GM23338 (cell line): ENCODE data around the gene COL8A2. TPM values are rescaled to one million over a fixed set of nuclear protein-coding genes. Genes with fewer than 3 reads are reported as not detected.

Experiments used
- ATAC-seq: fragments of 200-7000 bp; cut with Tn5 transposase; 3 replicates; pipeline ENCODE4 v1.9.1; 2020
- DNase-seq: peaks from one replicate; pipeline ENCODE4 v3.0.0-alpha.2; 2015; ENCODE audit warnings: low spot score
- H2AFZ ChIP-seq: fragments of 200-600 bp; sonication (generic); 2 replicates; pipeline ENCODE4 v1.8.0; 2016; ENCODE audit warnings: antibody characterized with exemption, mild to moderate bottlenecking, moderate library complexity
- H3F3A ChIP-seq: fragments of 200-600 bp; sonication (generic); replicated peaks from 2 replicates; pipeline ENCODE4 v1.8.0; 2017; ENCODE audit warnings: antibody characterized with exemption, mixed run types, low read depth
- H3K27ac ChIP-seq: fragments of 200-600 bp; sonication (generic); 2 replicates; pipeline ENCODE4 v1.6.1; 2016; ENCODE audit warnings: low read depth
- H3K27me3 ChIP-seq: fragments of 200-600 bp; sonication (generic); 2 replicates; pipeline ENCODE4 v1.8.0; 2016; ENCODE audit warnings: mild to moderate bottlenecking, mixed run types, moderate library complexity; ENCODE audit not compliant: insufficient read depth
- H3K36me3 ChIP-seq: fragments of 200-600 bp; sonication (generic); 2 replicates; pipeline ENCODE4 v1.8.0; 2016; ENCODE audit warnings: mild to moderate bottlenecking; ENCODE audit not compliant: insufficient read depth
- H3K4me1 ChIP-seq: fragments of 200-600 bp; sonication (generic); 2 replicates; pipeline ENCODE4 v1.8.0; 2016; ENCODE audit warnings: mild to moderate bottlenecking, moderate library complexity; ENCODE audit not compliant: insufficient read depth
- H3K4me2 ChIP-seq: fragments of 200-600 bp; sonication (generic); 2 replicates; pipeline ENCODE4 v1.7.1; 2017; ENCODE audit warnings: mixed run types
- H3K4me3 ChIP-seq: fragments of 200-600 bp; sonication (generic); 2 replicates; pipeline ENCODE4 v1.6.1; 2016; ENCODE audit warnings: mixed run types
- H3K79me2 ChIP-seq: fragments of 200-600 bp; sonication (generic); replicated peaks from 2 replicates; pipeline ENCODE4 v1.8.0; 2017; ENCODE audit warnings: mild to moderate bottlenecking; ENCODE audit not compliant: insufficient read depth
- H3K9me2 ChIP-seq: fragments of 200-600 bp; sonication (generic); 2 replicates; pipeline ENCODE4 v1.8.0; 2017; ENCODE audit not compliant: insufficient read depth
- H4K20me1 ChIP-seq: fragments of 200-600 bp; sonication (generic); replicated peaks from 2 replicates; pipeline ENCODE4 v1.8.0; 2017; ENCODE audit warnings: mild to moderate bottlenecking; ENCODE audit not compliant: insufficient read depth
- H3K27ac Mint-ChIP-seq: 2 replicates; pipeline ENCODE4 v1.8.0; 2020; ENCODE audit warnings: inconsistent platforms, mild to moderate bottlenecking, moderate library complexity, mixed read lengths
- H3K27me3 Mint-ChIP-seq: 3 replicates; pipeline ENCODE4 v1.8.0; 2022; ENCODE audit warnings: low read depth, mild to moderate bottlenecking, moderate library complexity, mixed read lengths, inconsistent platforms; ENCODE audit not compliant: insufficient read depth, poor library complexity
- H3K36me3 Mint-ChIP-seq: 3 replicates; pipeline ENCODE4 v1.8.0; 2021; ENCODE audit warnings: low read depth, mild to moderate bottlenecking, inconsistent platforms, moderate library complexity, mixed read lengths
- H3K4me1 Mint-ChIP-seq: 3 replicates; pipeline ENCODE4 v1.8.0; 2020; ENCODE audit warnings: mild to moderate bottlenecking, inconsistent platforms, mixed read lengths
- H3K4me3 Mint-ChIP-seq: 3 replicates; pipeline ENCODE4 v1.8.0; 2021; ENCODE audit warnings: moderate library complexity, mild to moderate bottlenecking, inconsistent platforms, mixed read lengths
- H3K9me3 Mint-ChIP-seq: 3 replicates; pipeline ENCODE4 v1.8.0; 2020; ENCODE audit warnings: moderate library complexity, mild to moderate bottlenecking, inconsistent platforms, mixed read lengths
- CREB1 ChIP-seq: fragments of 250-450 bp; sonication (Bioruptor Pico); IDR thresholded peaks from 2 replicates; pipeline ENCODE4 v1.5.0; 2020; ENCODE audit warnings: low read depth, mild to moderate bottlenecking, moderate library complexity
- ETS1 ChIP-seq: IDR thresholded peaks from 2 replicates; pipeline ENCODE4 v1.6.1; 2016; ENCODE audit warnings: antibody characterized with exemption
- ZNF114 ChIP-seq: fragments of 250-450 bp; sonication (Bioruptor Pico); IDR thresholded peaks from 2 replicates; pipeline ENCODE4 v1.5.0; 2020; ENCODE audit warnings: mild to moderate bottlenecking, moderate library complexity
- polyA plus RNA-seq: library from polyadenylated mRNA; unstranded; fragments of >200 nt; fragmentation: Nextera tagmentation; extraction: Ambion mirVana; gene quantifications from 2 replicates; pipeline ENCODE4 v1.2.1, GENCODE V29; 2016
- total RNA-seq: library from RNA; depleted of rRNA; stranded (reverse); fragments of >200 nt; shearing (Covaris generic); gene quantifications from 2 replicates; pipeline ENCODE4 v1.2.3, GENCODE V29; 2014
- TF ChIP-seq, protein P1 (sequence below): fragments of 250-450 bp; sonication (Bioruptor Pico); IDR thresholded peaks from 2 replicates; pipeline ENCODE4 v1.5.0; 2020; ENCODE audit warnings: mild to moderate bottlenecking, moderate library complexity

The COL8A2 gene
- total and polyA plus RNA-seq, 2 experiments from 2014 or later: 0.95 to 4.9 TPM

DNA sequence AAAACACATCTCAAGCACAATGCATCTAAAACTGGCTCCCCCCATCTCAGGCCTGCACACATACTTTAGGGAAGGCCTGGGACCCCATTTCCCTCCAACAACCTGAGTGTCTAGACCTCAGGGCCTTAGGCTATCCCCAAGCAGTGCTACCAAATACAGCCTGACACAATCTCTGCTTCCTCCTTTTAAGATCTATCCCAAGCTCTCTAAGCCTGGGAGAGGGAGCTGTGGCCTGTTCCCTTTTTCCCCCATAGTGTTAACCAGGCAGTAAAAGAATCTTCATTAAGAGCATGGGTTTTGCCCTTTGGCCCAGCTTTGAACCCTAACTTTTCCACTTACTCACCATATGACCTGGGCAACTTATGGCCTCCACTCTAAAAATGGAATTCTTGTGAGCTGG is 10.8 kb upstream of the COL8A2 start:
- Histone ChIP-seq H3K27me3 (no peaks in the 10 kb centered on the region), H3F3A (peaks cover 6% of the 10 kb centered on the region; the same call in 1 of the 2 replicates), H3K36me3 (no peaks in the 10 kb centered on the region), H3K4me3 (no peak overlapping the region), H3K4me2 (no peak overlapping the region), H3K9me2 (no peaks in the 10 kb centered on the region), H3K27ac (no peak overlapping the region), H2AFZ (no peak overlapping the region), H4K20me1 (no peaks in the 10 kb centered on the region; the same call in 1 of the 2 replicates), H3K4me1 (peaks cover 3% of the 10 kb centered on the region), H3K79me2 (no peaks in the 10 kb centered on the region)
- Mint-ChIP-seq H3K27ac (no peak overlapping the region), H3K4me3 (no peak overlapping the region), H3K27me3 (peaks cover 4% of the 10 kb centered on the region), H3K36me3 (peaks cover 3% of the 10 kb centered on the region; the same call in 1 of the 3 replicates), H3K9me3 (no peaks in the 10 kb centered on the region), H3K4me1 (peaks cover 13% of the 10 kb centered on the region; the same call in 2 of the 3 replicates)
- ATAC-seq (no peak), DNase-seq (no peak)
- TF ChIP-seq CREB1 (CRISPR knock-in tag): no peak
- TF ChIP-seq, protein P1, sequence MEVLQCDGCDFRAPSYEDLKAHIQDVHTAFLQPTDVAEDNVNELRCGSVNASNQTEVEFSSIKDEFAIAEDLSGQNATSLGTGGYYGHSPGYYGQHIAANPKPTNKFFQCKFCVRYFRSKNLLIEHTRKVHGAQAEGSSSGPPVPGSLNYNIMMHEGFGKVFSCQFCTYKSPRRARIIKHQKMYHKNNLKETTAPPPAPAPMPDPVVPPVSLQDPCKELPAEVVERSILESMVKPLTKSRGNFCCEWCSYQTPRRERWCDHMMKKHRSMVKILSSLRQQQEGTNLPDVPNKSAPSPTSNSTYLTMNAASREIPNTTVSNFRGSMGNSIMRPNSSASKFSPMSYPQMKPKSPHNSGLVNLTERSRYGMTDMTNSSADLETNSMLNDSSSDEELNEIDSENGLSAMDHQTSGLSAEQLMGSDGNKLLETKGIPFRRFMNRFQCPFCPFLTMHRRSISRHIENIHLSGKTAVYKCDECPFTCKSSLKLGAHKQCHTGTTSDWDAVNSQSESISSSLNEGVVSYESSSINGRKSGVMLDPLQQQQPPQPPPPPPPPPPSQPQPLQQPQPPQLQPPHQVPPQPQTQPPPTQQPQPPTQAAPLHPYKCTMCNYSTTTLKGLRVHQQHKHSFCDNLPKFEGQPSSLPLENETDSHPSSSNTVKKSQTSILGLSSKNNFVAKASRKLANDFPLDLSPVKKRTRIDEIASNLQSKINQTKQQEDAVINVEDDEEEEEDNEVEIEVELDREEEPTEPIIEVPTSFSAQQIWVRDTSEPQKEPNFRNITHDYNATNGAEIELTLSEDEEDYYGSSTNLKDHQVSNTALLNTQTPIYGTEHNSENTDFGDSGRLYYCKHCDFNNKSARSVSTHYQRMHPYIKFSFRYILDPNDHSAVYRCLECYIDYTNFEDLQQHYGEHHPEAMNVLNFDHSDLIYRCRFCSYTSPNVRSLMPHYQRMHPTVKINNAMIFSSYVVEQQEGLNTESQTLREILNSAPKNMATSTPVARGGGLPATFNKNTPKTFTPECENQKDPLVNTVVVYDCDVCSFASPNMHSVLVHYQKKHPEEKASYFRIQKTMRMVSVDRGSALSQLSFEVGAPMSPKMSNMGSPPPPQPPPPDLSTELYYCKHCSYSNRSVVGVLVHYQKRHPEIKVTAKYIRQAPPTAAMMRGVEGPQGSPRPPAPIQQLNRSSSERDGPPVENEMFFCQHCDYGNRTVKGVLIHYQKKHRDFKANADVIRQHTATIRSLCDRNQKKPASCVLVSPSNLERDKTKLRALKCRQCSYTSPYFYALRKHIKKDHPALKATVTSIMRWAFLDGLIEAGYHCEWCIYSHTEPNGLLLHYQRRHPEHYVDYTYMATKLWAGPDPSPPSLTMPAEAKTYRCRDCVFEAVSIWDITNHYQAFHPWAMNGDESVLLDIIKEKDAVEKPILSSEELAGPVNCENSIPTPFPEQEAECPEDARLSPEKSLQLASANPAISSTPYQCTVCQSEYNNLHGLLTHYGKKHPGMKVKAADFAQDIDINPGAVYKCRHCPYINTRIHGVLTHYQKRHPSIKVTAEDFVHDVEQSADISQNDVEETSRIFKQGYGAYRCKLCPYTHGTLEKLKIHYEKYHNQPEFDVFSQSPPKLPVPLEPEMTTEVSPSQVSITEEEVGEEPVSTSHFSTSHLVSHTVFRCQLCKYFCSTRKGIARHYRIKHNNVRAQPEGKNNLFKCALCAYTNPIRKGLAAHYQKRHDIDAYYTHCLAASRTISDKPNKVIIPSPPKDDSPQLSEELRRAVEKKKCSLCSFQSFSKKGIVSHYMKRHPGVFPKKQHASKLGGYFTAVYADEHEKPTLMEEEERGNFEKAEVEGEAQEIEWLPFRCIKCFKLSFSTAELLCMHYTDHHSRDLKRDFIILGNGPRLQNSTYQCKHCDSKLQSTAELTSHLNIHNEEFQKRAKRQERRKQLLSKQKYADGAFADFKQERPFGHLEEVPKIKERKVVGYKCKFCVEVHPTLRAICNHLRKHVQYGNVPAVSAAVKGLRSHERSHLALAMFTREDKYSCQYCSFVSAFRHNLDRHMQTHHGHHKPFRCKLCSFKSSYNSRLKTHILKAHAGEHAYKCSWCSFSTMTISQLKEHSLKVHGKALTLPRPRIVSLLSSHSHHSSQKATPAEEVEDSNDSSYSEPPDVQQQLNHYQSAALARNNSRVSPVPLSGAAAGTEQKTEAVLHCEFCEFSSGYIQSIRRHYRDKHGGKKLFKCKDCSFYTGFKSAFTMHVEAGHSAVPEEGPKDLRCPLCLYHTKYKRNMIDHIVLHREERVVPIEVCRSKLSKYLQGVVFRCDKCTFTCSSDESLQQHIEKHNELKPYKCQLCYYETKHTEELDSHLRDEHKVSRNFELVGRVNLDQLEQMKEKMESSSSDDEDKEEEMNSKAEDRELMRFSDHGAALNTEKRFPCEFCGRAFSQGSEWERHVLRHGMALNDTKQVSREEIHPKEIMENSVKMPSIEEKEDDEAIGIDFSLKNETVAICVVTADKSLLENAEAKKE: no peak

- H3K36me3 Mint-ChIP-seq: peaks cover 3% of the 10 kb centered on the region; the same call in 1 of the 3 replicates
- Histone ChIP-seq H3K4me2 (no peak overlapping the region), H3K4me1 (peaks cover 3% of the 10 kb centered on the region), H3K9me2 (no peaks in the 10 kb centered on the region), H4K20me1 (no peaks in the 10 kb centered on the region), H2AFZ (no peak overlapping the region), H3F3A (peaks cover 6% of the 10 kb centered on the region; the same call in 1 of the 2 replicates), H3K36me3 (no peaks in the 10 kb centered on the region), H3K79me2 (no peaks in the 10 kb centered on the region), H3K27me3 (no peaks in the 10 kb centered on the region), H3K4me3 (no peak overlapping the region), H3K27ac (no peak overlapping the region)
- H3K27ac Mint-ChIP-seq: peak overlapping the region; percentile 63; the same call in 1 of the 2 replicates
- no peaks in the 10 kb centered on the region for H3K9me3 Mint-ChIP-seq
- DNase-seq (no peak), ATAC-seq (no peak)
- no peak overlapping the region for H3K4me3 Mint-ChIP-seq
- peaks cover 7% of the 10 kb centered on the region for H3K27me3 Mint-ChIP-seq
- peaks cover 13% of the 10 kb centered on the region; the same call in 2 of the 3 replicates for H3K4me1 Mint-ChIP-seq
- TF ChIP-seq, protein P1: no peak
- TF ChIP-seq ETS1 (no peak), ZNF114 (CRISPR knock-in tag) (no peak)
These were observed 10.3 kb upstream of the COL8A2 start for GRCh38 chr1:36135330-36135667.
